Cardiac fibroblast (primary cell): ENCODE results near the gene EXOC3L1.

Experiments
- DNase-seq, 2 donors: peaks; one replicate each; pipeline versions ENCODE4 v3.0.0 to v3.0.0-alpha.2; 2010; ENCODE audit warnings: low read depth in 2 of 2
- H3K4me3 ChIP-seq, 2 donors: replicated peaks in 1 of 2; 1 replicate in 1 of 2; 2 replicates in 1 of 2; pipeline ENCODE4 v1.5.1; 2011; ENCODE audit warnings: low read depth in 2 of 2, low read length in 2 of 2, mild to moderate bottlenecking in 2 of 2, moderate library complexity in 1 of 2
- CTCF ChIP-seq: IDR thresholded peaks from one replicate; pipeline ENCODE4 v1.5.1; 2011; ENCODE audit warnings: low read depth, mild to moderate bottlenecking, low read length, inconsistent platforms

The EXOC3L1 gene

DNA sequence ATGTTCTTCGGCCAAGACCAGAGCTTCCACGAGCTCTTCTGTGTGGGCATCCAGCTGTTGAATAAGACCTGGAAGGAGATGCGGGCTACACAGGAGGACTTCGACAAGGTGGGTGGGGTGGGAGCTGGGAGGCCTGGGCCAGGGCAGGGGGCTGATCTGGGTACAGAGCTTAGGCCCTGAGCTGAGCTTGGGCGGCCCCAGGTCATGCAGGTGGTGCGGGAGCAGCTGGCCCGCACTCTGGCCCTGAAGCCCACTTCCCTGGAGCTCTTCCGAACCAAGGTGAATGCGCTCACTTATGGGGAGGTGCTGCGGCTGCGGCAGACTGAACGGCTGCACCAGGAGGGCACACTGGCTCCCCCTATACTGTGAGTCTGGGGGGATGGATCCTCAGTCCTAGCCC lies 12.5 kb upstream of the EXOC3L1 start:
- H3K4me3 ChIP-seq = no peak overlapping the region
- TF ChIP-seq CTCF = no peak
- DNase-seq = no peak

GRCh38 chr16:67201411-67202345 lies 11.7 kb upstream of the EXOC3L1 start:
- TF ChIP-seq CTCF = no peak
- DNase-seq = no peak
- H3K4me3 ChIP-seq = no peak overlapping the region

DNA sequence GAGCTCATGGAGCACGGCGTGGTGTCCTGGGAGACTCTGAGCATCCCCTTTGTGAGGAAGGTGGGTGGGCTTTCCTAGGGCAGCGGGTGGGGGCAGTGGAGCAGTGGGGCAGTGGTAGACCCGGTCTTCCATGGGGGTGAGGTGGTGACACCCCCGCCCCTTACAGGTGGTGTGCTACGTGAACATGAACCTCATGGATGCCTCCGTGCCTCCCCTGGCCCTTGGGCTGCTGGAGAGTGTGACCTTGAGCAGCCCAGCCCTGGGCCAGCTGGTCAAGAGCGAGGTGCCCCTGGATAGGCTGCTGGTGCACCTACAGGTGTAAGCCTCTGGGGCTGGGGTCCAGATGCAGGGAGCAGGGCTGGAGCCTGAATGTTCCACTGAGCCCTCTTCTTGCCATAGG lies 10.6 kb upstream of the EXOC3L1 start:
- TF ChIP-seq CTCF = no peak
- no peak for DNase-seq
- no peak overlapping the region for H3K4me3 ChIP-seq

GRCh38 chr16:67199808-67200198 lies 9.9 kb upstream of the EXOC3L1 start:
- DNase-seq = no peak
- H3K4me3 ChIP-seq = no peak overlapping the region
- no peak for TF ChIP-seq CTCF

GRCh38 chr16:67199011-67199807 lies 9.3 kb upstream of the EXOC3L1 start, which contains the start of gene ELMO3:
ELMO3 (plus strand) TSS chr16:67199131; CDS start chr16:67199327, 196 bp downstream.
- no peak within 1 kb of the TSS for H3K4me3 ChIP-seq
- DNase-seq = no peak
- peak; percentile 9 for TF ChIP-seq CTCF

DNA sequence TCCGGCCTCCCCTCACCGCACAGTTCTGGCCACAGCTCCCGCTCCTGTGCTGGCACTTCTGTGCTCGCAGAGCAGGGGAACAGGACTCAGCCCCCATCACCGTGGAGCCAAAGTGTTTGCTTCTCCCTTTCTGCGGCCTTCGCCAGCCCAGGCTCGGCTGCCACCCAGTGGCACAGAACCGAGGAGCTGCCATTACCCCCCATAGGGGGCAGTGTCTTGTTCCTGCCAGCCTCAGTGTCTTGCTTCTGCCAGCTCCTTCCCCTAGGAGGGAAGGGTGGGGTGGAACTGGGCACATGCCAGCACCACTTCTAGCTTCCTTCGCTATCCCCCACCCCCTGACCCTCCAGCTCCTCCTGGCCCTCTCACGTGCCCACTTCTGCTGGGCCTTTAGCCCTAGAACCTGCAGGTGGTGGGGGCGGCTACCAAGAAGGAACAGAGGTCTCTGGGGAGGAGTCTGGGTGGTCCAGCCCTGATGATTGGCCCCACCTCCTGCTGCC lies 8.3 kb upstream of the EXOC3L1 start:
- TF ChIP-seq CTCF = peak; percentile 68
- H3K4me3 ChIP-seq = no peak overlapping the region
- DNase-seq = peak; percentile 35 to 50
